SK-N-SH (cell line): ENCODE measurements around the gene MINDY4.

Source experiments
- CTCF ChIP-seq: fragments of 200-600 bp; sonication (generic); IDR thresholded peaks from 2 replicates; pipeline ENCODE4 v1.6.1; 2017; ENCODE audit warnings: antibody characterized with exemption, mild to moderate bottlenecking, moderate library complexity
- JUND ChIP-seq: IDR thresholded peaks from 2 replicates; pipeline ENCODE4 v1.4.0; 2012
- TAF1 ChIP-seq: IDR thresholded peaks from 2 replicates; pipeline ENCODE4 v1.6.1; 2012; ENCODE audit warnings: low read depth, mild to moderate bottlenecking, low read length, moderate library complexity, borderline replicate concordance

GRCh38 chr7:30920021-30920583 is 148.9 kb downstream of the MINDY4 start:
- TF ChIP-seq CTCF (no peak), JUND (no peak), TAF1 (no peak)
